HG03460 (cell line): Measurements from ENCODE around the gene EMSY.
"Not testable (repeated sequence)": the region's sequence is repeated elsewhere in the genome, so short reads cannot be mapped to it uniquely, and the experiment has no call there.

Experiments
- ATAC-seq: cut with Tn5 transposase; IDR thresholded peaks from one replicate; pipeline ENCODE4 v1.9.1; 2021; ENCODE audit not compliant: unreplicated experiment

The EMSY gene, protein sequence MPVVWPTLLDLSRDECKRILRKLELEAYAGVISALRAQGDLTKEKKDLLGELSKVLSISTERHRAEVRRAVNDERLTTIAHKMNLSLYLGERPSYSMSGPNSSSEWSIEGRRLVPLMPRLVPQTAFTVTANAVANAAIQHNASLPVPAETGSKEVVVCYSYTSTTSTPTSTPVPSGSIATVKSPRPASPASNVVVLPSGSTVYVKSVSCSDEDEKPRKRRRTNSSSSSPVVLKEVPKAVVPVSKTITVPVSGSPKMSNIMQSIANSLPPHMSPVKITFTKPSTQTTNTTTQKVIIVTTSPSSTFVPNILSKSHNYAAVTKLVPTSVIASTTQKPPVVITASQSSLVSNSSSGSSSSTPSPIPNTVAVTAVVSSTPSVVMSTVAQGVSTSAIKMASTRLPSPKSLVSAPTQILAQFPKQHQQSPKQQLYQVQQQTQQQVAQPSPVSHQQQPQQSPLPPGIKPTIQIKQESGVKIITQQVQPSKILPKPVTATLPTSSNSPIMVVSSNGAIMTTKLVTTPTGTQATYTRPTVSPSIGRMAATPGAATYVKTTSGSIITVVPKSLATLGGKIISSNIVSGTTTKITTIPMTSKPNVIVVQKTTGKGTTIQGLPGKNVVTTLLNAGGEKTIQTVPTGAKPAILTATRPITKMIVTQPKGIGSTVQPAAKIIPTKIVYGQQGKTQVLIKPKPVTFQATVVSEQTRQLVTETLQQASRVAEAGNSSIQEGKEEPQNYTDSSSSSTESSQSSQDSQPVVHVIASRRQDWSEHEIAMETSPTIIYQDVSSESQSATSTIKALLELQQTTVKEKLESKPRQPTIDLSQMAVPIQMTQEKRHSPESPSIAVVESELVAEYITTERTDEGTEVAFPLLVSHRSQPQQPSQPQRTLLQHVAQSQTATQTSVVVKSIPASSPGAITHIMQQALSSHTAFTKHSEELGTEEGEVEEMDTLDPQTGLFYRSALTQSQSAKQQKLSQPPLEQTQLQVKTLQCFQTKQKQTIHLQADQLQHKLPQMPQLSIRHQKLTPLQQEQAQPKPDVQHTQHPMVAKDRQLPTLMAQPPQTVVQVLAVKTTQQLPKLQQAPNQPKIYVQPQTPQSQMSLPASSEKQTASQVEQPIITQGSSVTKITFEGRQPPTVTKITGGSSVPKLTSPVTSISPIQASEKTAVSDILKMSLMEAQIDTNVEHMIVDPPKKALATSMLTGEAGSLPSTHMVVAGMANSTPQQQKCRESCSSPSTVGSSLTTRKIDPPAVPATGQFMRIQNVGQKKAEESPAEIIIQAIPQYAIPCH (N-terminal part only)

DNA sequence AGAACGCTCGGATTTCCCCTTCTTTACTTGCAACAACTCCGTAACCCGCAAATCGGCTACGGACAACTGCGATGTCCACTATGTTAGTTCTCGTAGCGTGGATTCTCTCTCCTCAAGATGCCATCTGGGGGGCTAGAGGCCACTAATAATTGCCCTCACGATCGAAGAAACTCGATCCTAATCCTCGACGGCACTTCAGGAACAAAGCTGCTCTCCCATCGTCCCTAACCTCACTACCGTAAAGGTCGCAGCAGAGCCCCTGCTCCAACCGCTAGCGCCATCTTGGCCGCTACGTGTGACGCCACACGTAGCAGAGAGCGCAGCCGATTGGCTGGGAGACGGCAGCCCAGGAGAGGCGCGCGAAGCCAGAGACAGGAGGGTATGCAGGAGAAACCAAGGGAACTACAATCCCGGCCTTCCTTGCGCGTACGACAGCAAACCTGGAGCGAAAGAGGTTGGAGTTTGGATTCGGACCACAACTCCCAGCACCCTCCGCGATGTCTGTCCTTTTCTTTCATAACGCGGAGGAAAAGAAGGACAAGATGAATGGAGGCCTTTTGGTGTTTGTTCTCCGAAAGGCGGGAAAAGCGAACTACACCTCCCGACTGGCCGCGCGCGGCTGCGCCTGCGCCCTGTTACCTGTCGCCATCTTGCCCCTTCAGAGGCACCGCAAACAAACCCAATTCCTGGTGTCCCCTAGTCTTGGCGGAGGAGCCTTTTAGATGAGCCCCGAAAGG lies at the start of gene EMSY:
EMSY (plus strand) TSS at position 635 of the 737 bp plus-strand sequence. CDS start 1,921 bp downstream, outside the sequence.
- ATAC-seq, result peak; percentile 86

DNA sequence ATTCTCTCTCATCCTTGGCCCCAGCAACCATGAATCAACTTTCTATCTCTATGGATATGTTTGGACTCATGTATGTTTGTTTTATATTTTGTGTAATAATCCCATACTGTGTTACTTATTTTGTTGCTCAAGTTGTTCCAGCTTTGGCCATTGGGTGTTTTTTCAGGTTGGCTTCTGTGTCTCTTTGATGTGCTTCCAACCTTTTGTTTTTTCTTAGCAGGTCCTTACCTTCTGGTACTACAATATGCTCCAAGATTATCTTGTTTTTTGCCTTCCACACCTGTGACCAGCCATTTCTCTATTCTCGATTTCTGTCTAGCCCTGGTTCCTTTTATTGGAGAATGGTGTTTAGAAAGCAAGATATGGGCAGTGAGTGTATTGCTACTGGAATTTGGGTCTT lies 49.5 kb upstream of the EMSY start:
- no peak for ATAC-seq

DNA sequence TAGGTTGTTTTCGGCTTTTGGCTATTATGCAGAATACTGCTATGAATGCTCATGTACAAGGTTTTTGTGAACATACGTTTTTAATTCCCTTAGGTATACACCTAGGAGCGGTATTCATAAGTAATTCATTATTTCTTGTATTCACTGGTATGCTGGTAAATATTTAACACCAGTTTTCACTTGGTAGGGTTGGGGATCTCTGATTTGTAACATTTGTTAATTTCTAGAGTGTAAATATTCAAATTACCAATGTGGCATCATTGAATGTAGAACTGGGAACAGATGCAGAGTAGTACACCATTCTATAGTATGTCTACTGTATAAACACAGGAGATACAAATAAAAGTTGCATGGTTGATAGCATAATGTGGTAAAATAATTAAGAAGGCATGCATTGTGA lies 47.4 kb upstream of the EMSY start:
- ATAC-seq, result peak; percentile 82

DNA sequence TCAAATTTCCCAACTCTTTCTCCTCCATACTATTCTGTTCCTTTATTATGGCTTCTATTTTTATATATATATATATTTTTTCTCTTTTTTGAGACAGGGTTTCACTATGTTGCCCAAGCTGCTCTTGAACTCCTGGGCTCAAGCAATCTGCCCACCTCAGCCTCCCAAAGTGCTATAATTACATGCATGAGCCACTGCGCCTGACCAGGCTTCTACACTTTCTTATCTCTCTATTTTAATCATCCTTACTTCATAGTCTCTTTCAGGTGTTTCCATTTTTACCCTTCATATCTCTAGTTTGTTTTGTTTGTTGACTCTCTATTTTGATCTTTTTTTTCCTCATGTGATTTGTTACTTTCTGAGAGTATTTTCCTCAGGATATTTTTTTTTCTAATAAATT lies 43.9 kb upstream of the EMSY start:
- ATAC-seq, result no peak

DNA sequence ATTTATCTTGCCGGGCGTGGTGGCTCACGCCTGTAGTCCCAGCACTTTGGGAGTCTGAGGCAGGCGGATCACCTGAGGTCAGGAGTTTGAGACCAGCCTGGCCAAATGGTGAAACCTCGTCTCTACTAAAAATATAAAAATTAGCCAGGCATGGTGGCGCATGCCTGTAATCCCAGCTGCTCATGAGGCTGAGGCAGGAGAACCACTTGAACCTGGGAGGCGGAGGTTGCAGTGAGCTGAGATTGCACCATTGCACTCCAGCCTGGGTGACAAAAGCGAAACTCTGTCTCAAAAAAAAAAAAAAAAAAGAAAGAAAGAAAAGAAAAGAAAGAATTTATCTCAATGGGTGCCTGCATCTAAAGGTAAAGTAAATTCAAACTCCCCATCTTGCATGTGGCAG lies 43.3 kb upstream of the EMSY start:
- not testable (repeated sequence) for ATAC-seq

DNA sequence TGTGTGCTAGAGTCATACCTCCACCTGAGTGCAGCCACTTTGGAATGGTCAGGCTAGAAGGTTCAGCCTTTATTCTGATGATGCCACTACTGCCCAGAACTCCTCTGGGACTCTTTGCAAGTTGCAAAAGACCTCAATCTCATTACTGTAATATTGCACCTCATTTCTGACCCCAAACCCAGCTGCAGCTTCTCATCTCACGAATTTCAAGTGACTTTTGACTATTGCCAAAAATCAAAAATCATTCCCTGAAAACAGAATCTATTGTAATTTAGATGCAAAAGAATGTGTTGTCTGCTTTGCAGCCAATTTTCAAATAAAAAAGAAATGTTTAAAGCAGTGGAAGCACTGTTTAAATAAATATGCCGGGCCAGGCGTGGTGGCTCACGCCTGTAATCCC lies 38.5 kb upstream of the EMSY start:
- ATAC-seq, result no peak

DNA sequence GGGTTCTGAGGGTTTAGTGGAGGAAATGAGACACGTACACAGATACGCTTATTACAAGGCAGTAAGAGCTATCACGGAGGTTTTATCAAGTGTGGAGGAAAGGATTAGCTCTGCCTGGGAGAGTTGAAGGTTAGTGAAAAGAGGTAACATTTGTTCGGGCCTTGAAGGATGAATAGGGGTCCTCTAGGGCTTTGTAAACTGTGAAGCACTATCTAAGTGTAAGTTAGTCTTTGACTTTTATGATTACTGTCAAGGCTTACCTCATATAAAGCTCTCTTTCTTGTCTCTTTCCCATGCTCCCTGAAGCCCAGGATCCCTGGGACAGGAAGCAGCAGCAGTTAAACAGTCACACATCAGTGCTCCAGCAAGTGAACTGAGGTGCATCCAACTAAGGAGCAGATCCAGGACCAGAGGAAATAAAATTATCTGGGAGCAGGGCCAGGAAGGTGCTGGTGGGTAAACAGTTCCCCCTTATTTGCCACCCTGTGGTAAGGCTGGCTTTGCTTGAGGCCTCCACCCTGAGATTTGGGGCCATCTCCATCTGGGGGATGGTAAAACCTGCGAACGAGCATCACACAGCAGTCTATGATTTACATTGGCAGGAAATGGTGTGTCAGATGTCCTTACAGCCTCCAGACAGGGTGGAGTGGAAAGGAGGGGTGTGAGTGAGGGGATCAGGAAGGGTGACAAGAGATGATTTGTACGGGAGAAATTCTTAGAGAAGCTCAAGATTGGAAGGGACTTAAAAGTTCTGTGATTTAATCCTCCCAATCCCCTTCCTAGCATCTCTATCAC lies 36.5 kb upstream of the EMSY start:
- ATAC-seq, result no peak

DNA sequence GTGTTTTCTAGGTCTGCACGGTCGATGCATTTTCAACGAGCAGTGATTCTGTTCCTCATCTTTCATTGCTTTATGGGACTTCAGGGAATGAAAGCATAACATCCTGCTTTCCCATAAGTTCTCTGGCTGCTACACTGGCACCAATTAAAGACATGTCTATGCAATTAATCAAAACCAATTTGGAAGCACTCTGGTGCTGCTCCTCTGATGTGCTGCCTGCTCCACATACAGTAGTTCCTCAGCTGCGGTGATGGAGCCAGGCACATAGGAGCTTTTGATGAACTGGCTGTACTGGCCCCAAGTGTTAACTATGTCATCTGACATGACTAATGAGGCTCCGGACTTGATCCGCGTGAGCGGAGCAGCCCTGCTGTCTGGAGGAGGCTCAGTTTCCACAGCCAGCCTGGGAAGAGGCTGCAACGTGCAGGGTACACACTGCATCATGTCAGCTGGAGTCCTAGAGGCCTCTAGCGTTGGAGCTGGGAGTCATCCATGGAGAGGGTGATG lies 33.9 kb upstream of the EMSY start:
- ATAC-seq, result no peak

DNA sequence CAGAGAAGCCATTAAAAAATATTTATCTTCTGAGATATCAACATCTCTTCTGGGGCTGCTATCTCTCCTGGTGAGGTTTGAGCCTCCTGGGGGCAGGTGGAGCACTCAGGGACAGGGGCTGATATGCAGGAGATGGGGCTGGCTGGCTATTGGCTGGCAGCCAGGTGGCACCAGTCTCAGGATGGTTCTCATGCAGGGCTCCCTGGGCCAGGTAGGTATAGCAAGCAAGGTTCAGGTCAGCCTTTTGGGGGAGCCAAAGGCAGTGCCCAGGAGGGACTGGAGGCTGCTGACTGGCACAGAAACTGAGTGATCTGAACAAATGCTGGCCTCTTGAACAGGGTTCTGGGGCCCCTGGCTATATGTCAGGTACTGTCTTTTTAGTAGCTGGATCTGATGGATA lies 29.7 kb upstream of the EMSY start:
- no peak for ATAC-seq

DNA sequence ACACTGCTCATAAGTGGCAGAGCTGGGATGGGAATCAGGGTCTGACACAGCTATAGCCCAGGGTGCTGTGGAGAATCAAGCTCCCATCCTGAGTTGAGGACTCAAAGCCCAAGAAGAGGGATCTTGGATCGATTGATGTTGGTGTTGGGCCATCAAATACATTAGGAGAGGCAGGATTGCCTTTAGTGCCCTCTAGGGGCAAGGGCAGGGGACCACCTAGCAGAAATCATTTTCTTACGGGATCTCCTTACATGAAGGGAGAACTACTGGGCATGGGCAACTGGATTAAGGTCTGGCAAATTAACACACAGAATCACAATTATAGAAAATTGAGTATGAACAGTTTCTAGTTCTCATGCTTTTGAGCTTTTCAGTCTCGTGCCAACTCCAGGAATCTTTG lies 24.9 kb upstream of the EMSY start:
- no peak for ATAC-seq

DNA sequence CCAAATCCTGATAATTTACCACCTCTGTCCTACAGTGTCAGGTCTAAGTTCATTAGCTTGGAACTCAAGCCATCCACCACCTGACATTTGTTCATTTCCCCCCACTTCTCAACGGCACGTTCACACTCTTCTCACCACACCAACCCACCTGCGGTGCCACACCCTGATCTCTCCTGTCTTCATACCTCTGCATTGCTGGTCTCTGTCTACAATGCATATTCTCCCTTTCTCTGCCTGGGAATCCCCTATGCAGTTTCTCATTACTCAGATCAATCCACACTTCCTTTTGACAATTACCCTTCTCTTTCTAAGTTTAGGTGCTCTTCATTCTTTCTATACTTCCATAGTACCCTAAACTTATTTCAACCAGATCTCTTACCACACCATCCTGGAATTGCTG lies 20.4 kb upstream of the EMSY start:
- no peak for ATAC-seq

DNA sequence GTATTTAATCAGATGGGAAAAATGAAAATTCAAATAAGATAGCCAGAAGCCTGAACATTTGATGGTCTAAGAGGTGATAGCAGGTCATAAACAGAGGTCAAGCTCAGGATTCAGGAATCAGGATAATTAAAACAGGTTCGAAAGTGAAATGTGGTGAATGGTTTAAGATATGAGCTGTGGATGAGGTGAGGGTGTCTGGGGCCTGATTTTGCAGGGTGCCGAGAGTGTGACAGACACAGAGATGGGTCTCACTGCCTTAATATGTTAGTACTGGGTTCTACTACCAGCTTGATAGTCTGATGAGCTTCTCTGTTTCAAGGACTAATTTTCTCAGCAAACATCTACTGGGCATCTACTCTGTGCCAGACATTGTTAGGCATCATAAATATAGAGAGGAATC lies 19.9 kb upstream of the EMSY start:
- ATAC-seq, result no peak

DNA sequence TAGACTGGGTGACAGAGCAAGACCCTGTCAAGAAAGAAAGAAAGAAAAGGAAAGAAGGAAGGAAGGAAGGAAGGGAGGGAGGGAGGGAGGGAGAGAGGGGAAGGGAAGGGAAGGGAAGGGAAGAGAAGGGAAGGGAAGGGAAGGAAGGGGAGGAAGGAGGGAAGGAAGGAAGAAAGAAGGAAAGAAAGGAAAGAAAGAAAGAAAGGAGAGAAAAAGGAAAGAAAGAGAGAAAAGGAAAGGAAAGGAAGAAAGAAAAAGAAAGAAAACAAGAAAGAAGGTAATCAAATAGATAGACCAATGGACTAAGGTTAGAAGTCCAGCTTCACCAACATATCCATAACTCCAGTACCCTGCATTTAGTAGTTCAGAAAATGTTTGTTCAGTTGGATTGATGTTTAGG lies 18.2 kb upstream of the EMSY start:
- no peak for ATAC-seq

DNA sequence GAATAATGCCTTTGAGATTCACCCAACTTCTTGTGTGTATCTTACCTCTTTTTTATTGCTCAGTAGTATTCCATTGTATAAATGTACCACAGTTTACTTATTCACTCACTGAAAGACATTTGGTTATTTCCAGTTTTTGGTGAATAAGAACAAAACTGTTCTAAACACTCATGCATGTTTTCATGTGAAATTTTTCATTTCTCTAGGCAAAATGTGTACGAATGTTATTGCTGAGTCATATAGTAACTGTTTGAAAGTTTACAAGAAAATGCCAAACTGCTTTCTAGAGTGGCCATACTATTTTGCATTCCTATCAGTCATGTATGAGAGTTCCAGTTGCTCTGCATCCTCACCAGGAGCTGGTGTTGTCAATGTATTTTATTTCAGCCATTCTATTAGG lies 8.8 kb upstream of the EMSY start:
- no peak for ATAC-seq

DNA sequence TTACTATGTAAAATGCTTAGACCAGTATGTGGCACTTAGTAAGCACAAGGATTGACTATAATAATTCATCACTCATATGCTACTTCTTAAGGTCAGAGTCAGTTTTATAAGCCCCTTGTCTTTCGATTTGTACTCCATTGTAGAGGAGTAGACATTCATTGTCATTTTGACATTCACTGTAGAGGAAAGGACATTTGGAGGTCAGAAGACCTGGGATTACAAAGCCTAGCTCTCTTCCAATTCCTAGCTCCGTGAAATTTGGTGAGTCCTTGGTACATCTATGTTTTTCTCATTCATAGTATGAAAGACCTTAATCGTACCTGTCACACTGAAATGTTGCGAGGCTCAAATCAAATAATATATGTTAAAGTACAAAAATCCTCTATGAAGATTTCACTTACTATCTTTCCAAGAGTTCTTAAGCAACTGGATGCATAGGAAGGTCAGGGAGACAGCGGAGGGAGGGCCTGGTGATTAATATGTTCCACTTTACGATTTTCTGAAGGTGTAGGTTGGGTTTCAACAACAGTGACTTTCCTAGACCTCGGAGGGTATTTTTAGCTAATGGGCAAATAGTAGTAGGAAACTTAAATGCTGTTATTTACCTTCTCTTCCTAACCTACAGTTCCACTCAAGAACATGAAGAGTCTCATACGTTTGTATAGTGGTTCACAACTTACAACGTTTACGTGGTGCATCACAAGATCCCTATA lies 1.4 kb upstream of the EMSY start:
- no peak for ATAC-seq

DNA sequence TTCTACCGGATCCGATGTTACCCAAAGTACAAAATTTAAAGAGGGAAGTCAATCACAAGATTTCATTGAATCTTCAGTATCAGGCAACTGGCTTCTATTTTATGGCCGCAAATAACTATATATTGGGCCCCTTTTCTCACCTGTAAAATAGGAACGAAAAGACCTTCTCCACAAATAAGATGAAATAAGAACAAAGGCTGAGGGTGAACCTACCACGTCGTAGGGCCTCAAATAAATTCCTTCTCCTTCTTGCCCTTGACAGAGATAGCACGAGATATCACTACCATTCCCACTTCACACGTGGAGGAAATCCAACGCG lies 794 bp upstream of the EMSY start:
- ATAC-seq, result no peak

DNA sequence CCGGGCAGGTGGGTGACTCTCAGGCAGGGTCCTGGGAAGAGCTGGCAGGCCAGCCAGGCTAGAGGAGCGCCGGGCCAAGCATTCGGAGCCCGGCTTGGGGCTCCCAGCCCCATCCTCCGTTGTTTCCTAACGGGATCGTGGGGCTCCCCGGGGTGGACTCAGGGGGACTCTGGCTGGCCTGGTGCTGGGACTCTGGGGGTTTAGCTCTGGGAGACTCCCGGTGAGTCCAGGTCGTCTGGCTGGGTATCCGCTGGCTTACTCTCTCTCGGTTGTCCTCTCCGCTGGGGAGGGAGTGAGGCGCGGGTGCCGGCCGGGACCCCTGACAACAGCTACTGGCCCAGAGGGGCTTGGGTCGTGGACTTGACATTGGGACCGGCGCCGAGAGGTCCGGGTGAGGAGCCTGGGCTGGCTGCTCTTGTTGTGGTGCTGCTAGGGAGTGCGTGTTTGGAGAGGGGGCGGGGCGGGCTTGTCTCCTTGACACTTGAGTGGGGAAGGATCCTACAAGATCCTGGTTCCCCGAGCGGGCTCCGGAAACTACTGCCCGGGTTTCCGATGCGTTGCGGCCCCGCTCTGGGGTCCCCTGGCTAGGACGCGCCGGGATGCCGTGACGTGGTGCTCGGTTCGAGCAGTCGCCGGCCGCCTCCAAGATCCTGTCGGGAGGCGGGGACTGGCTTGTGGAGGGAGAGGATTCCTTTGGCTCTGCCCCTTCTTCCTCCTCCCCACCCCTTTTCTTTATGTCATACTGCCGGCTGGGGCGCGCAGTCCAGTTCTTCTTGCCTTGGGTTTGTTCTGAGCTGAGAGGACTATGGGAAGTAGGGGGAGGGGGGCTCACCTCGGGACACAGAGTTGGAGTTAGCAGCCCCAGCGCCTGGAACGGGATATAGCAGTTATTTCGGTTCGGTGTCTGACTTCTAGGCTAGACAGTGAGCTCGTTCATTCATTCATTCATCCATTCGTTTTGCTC lies 585 bp downstream of the EMSY start:
- ATAC-seq, result peak; percentile 32

DNA sequence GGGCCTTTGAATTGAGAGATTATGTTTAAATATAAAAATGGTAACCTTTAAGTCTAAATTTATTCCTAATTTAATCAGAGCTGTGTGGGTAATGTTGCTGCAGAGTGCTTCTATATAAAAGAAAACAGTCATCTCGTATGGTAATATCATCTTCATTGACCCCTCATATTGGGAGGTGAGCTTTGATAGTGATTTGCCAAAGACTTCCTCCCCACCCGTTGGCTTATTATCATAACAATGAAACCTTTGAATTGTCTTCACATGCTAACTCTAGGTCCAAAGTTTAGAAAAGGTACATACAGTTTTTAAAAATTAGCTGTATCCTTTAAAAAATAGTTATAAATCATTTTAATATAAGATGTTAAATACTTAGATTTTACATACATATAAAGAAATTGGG lies 3.7 kb downstream of the EMSY start:
- ATAC-seq, result no peak
